ENCODE measurements around the gene PHF14.

DNA sequence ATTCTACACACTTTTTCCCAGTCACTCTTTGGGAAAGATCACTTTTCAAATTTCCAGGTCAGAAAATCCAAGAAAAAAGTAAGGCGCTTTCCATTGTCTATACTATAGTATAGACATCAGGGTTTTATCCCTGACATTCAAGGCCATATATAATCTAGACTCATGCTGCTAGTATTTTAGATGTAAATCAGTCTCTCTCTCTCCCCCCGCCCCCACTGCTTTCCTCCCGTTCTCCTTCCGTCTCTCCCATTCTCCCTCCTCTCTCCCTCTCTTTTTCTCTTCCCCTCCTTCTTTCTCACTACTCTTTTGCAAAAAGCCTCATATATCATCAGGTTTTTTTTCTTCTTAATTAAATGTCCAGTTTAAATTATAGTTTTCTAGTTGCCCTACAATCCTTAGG is 154.8 kb downstream of the PHF14 start:
- no peak for TF ChIP-seq CTCF (IDR thresholded peaks at IDR 0.05)
- TF ChIP-seq POLR2AphosphoS5 (IDR thresholded peaks at IDR 0.05) = no peak
- TF ChIP-seq POLR2A (IDR thresholded peaks at IDR 0.05) = no peak
